HG03196 (cell line): ENCODE data around the gene ZNF423.

Experiments used
- ATAC-seq: cut with Tn5 transposase; IDR thresholded peaks from one replicate; pipeline ENCODE4 v1.9.1; 2021; ENCODE audit not compliant: unreplicated experiment

ZNF423 gene

GRCh38 chr16:49608098-49608497 lies 247.8 kb downstream of the ZNF423 start:
- no peak for ATAC-seq

- ATAC-seq, result no peak
These were observed 250.2 kb downstream of the ZNF423 start for GRCh38 chr16:49605536-49606254.

- no peak for ATAC-seq
These were observed 251.3 kb downstream of the ZNF423 start for GRCh38 chr16:49604602-49605001.

- ATAC-seq, result no peak
These were observed 252.0 kb downstream of the ZNF423 start for GRCh38 chr16:49603956-49604355.

GRCh38 chr16:49602976-49603310 lies 253.0 kb downstream of the ZNF423 start:
- ATAC-seq, result no peak

GRCh38 chr16:49602201-49602975 lies 253.5 kb downstream of the ZNF423 start:
- no peak for ATAC-seq

- ATAC-seq, result no peak
These were observed 254.3 kb downstream of the ZNF423 start for GRCh38 chr16:49601576-49601975.

GRCh38 chr16:49600976-49601375 lies 254.9 kb downstream of the ZNF423 start:
- ATAC-seq, result no peak

GRCh38 chr16:49600536-49600935 lies 255.4 kb downstream of the ZNF423 start:
- no peak for ATAC-seq

- no peak for ATAC-seq
These were observed 256.2 kb downstream of the ZNF423 start for GRCh38 chr16:49599704-49600103.

GRCh38 chr16:49599281-49599680 lies 256.6 kb downstream of the ZNF423 start:
- no peak for ATAC-seq

GRCh38 chr16:49598383-49599170 lies 257.3 kb downstream of the ZNF423 start:
- peak; percentile 56 for ATAC-seq

GRCh38 chr16:49597796-49598195 lies 258.1 kb downstream of the ZNF423 start:
- no peak for ATAC-seq

- no peak for ATAC-seq
These were observed 259.1 kb downstream of the ZNF423 start for GRCh38 chr16:49596648-49597291.

- ATAC-seq, result no peak
These were observed 259.8 kb downstream of the ZNF423 start for GRCh38 chr16:49596068-49596467.

- ATAC-seq, result no peak
These were observed 261.0 kb downstream of the ZNF423 start for GRCh38 chr16:49594685-49595498.

- ATAC-seq, result no peak
These were observed 261.8 kb downstream of the ZNF423 start for GRCh38 chr16:49594153-49594552.

- no peak for ATAC-seq
These were observed 262.4 kb downstream of the ZNF423 start for GRCh38 chr16:49593424-49594040.

GRCh38 chr16:49592546-49593423 lies 263.1 kb downstream of the ZNF423 start:
- ATAC-seq, result no peak
